HL-60 (cell line): ENCODE data around the gene PRMT7.

Experiments used
- DNase-seq, 2 experiments: peaks; one replicate each; pipeline ENCODE4 v3.0.0-alpha.2; 2010 to 2020; ENCODE audit warnings: low read depth in 1 of 2, low spot score in 1 of 2
- H3K27ac ChIP-seq: fragments of 250-450 bp; sonication (Bioruptor Pico); replicated peaks from 2 replicates; pipeline ENCODE4 v1.5.1; 2020; ENCODE audit warnings: mild to moderate bottlenecking, moderate library complexity
- H3K27me3 ChIP-seq: fragments of 250-450 bp; sonication (Bioruptor Pico); 2 replicates; pipeline ENCODE4 v1.5.1; 2021; ENCODE audit warnings: mild to moderate bottlenecking, moderate library complexity; ENCODE audit not compliant: insufficient read depth, poor library complexity, severe bottlenecking
- H3K4me3 ChIP-seq: replicated peaks from 2 replicates; pipeline ENCODE4 v1.5.1; 2011; ENCODE audit warnings: mild to moderate bottlenecking, control low read depth, low read length; ENCODE audit not compliant: insufficient read depth
- CTCF ChIP-seq: IDR thresholded peaks from one replicate; pipeline ENCODE4 v1.5.1; 2011; ENCODE audit warnings: low read length, control low read depth, inconsistent platforms; ENCODE audit not compliant: insufficient read depth
- GABPA ChIP-seq: IDR thresholded peaks from 2 replicates; pipeline ENCODE4 v1.6.1; 2012; ENCODE audit warnings: low read depth
- POLR2AphosphoS5 ChIP-seq: IDR thresholded peaks from 2 replicates; pipeline ENCODE4 v1.6.1; 2012; ENCODE audit warnings: low read depth
- REST ChIP-seq: IDR thresholded peaks from 2 replicates; pipeline ENCODE4 v1.6.1; 2012; ENCODE audit warnings: low read depth; ENCODE audit not compliant: insufficient replicate concordance
- SPI1 ChIP-seq: IDR thresholded peaks from 2 replicates; pipeline ENCODE4 v1.6.1; 2012; ENCODE audit warnings: low read depth, mild to moderate bottlenecking, borderline replicate concordance

PRMT7 gene

GRCh38 chr16:68367030-68367429, 56.2 kb downstream of the PRMT7 start:
- Histone ChIP-seq H3K27me3 (no peaks in the 10 kb centered on the region), H3K27ac (no peak overlapping the region), H3K4me3 (no peak overlapping the region)
- TF ChIP-seq GABPA: no peak
- TF ChIP-seq SPI1: no peak
- TF ChIP-seq REST: no peak
- no peak for TF ChIP-seq CTCF
- TF ChIP-seq POLR2AphosphoS5: no peak
- peak in 1 of 2 experiments; percentile 58 for DNase-seq

- no peak overlapping the region for H3K4me3 ChIP-seq
- H3K27ac ChIP-seq: no peak overlapping the region
- no peak for DNase-seq
- no peak for TF ChIP-seq GABPA
- TF ChIP-seq REST: no peak
- no peak for TF ChIP-seq CTCF
- TF ChIP-seq POLR2AphosphoS5: no peak
- no peak for TF ChIP-seq SPI1
- H3K27me3 ChIP-seq: no peaks in the 10 kb centered on the region
Observed at GRCh38 chr16:68367440-68367839, 56.6 kb downstream of the PRMT7 start.

- no peaks in the 10 kb centered on the region for H3K27me3 ChIP-seq
- no peak overlapping the region for H3K27ac ChIP-seq
- DNase-seq: no peak
- TF ChIP-seq GABPA (no peak), CTCF (no peak), REST (no peak), SPI1 (no peak), POLR2AphosphoS5 (no peak)
- H3K4me3 ChIP-seq: no peak overlapping the region
Observed at GRCh38 chr16:68367891-68368290, 57.1 kb downstream of the PRMT7 start.
